ENCODE measurements around the gene MTCL1. TPM values are rescaled to one million over a fixed set of nuclear protein-coding genes. Genes with fewer than 3 reads are reported as not detected.

The MTCL1 gene
- total RNA-seq, 5 donors from 2014 or later (not counting 1 experiment from before 2014, with no cell fraction given): 0.40 to 0.98 (median 0.83) TPM

DNA sequence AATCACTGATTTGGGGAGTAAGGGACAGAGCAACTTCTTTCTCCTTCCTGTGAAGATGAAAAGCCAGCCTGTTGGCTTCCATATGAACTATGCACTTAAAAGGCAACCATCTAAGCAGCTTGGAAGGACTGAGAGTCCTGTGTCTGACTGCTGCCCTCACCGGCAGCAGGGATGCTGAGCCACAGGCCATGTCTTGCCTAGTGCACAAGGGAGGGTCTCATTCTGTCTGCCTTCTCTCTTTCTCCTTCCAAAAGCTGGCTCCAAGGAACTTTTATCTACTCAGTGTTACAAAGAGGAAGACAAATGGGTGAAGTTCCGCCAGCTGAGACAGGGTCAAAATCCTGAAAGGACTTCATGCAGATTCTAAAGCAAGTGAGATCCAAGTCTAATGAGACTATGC, 146.3 kb downstream of the MTCL1 start:
- CTCF ChIA-PET: no interaction called here
- Mint-ChIP-seq H3K4me3 (no peak overlapping the region), H3K9me3 (peaks cover 0 to 7% (median 0%) of the 10 kb centered on the region in 3 donors), H3K27me3 (peaks cover 18 to 21% of the 10 kb centered on the region in 2 donors), H3K27ac (no peak overlapping the region), H3K36me3 (no peaks in the 10 kb centered on the region), H3K4me1 (no peaks in the 10 kb centered on the region)
- POLR2A ChIA-PET: no interaction called here
- Histone ChIP-seq H3K4me3 (ENCODE audit: control insufficient read depth in 1 of 2, extremely low read depth in 1 of 2, low read length in 1 of 2) (no peak overlapping the region), H3K27ac (ENCODE audit: low read length) (no peak overlapping the region), H3K27me3 (replicated peaks in 1 of 2; ENCODE audit: control insufficient read depth in 2 of 2, extremely low read depth in 1 of 2, insufficient read depth in 2 of 2, low read length in 1 of 2) (peaks cover 0 to 6% of the 10 kb centered on the region in 2 experiments), H3K36me3 (ENCODE audit: control insufficient read depth in 2 of 2, extremely low read depth in 1 of 2, insufficient read depth in 1 of 2, low read length in 1 of 2) (no peaks in the 10 kb centered on the region), H3K9me3 (no peaks in the 10 kb centered on the region), H3K4me1 (ENCODE audit: control insufficient read depth in 1 of 2, extremely low read depth in 1 of 2, insufficient read depth in 2 of 2, low read length in 2 of 2) (no peaks in the 10 kb centered on the region)
- ATAC-seq (replicated peaks in 1 of 4) (no peak), DNase-seq (no peak)
- 100% methylated on average over 1 of the region's 2 CpGs for WGBS (ENCODE audit: insufficient coverage)

DNA sequence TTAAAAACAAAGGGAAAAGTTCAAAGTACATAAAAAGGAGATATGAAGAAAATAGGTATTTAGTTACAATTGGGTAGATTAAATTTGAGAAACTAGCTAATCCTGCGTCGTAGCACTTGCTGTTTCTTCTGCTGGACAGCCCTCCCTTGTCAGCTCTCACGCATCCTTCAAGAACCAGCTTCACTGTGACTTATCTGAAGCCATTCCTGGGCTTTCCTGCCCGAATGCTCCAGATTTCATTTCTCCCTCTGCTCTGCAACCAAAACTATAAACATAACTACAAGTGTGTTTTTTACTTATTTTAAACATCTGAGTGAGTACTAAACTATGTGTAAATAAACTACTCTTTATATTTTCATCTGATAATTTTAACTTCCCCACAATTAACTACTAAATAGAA, 149.2 kb downstream of the MTCL1 start:
- H3K9me3 ChIP-seq: no peaks in the 10 kb centered on the region
- Mint-ChIP-seq H3K9me3 (peaks cover 0 to 7% (median 0%) of the 10 kb centered on the region in 3 donors), H3K27ac (no peak overlapping the region), H3K4me1 (no peaks in the 10 kb centered on the region), H3K4me3 (no peak overlapping the region), H3K36me3 (no peaks in the 10 kb centered on the region), H3K27me3 (peaks cover 11 to 15% of the 10 kb centered on the region in 2 donors)
- ChIA-PET POLR2A (no interaction called here), CTCF (no interaction called here)
- 83% methylated on average over 2 of the region's 4 CpGs for WGBS (ENCODE audit: insufficient coverage)
- H3K4me1 ChIP-seq (ENCODE audit: control insufficient read depth in 1 of 2, extremely low read depth in 1 of 2, insufficient read depth in 2 of 2, low read length in 2 of 2): no peaks in the 10 kb centered on the region
- ATAC-seq (replicated peaks in 1 of 4) (no peak), DNase-seq (no peak)
- H3K27ac ChIP-seq (ENCODE audit: low read length): no peak overlapping the region
- H3K36me3 ChIP-seq (ENCODE audit: control insufficient read depth in 2 of 2, extremely low read depth in 1 of 2, insufficient read depth in 1 of 2, low read length in 1 of 2): no peaks in the 10 kb centered on the region
- H3K4me3 ChIP-seq (ENCODE audit: control insufficient read depth in 1 of 2, extremely low read depth in 1 of 2, low read length in 1 of 2): no peak overlapping the region
- peaks cover 0 to 6% of the 10 kb centered on the region in 2 experiments for H3K27me3 ChIP-seq (replicated peaks in 1 of 2; ENCODE audit: control insufficient read depth in 2 of 2, extremely low read depth in 1 of 2, insufficient read depth in 2 of 2, low read length in 1 of 2)

- ATAC-seq (replicated peaks in 1 of 4): no peak
Measured at GRCh38 chr18:8854962-8855361, 149.6 kb downstream of the MTCL1 start.

GRCh38 chr18:8856212-8856611, 150.9 kb downstream of the MTCL1 start:
- Histone ChIP-seq H3K27ac (ENCODE audit: low read length) (no peak overlapping the region), H3K9me3 (no peaks in the 10 kb centered on the region), H3K4me3 (ENCODE audit: control insufficient read depth in 1 of 2, extremely low read depth in 1 of 2, low read length in 1 of 2) (no peak overlapping the region), H3K36me3 (ENCODE audit: control insufficient read depth in 2 of 2, extremely low read depth in 1 of 2, insufficient read depth in 1 of 2, low read length in 1 of 2) (no peaks in the 10 kb centered on the region), H3K4me1 (ENCODE audit: control insufficient read depth in 1 of 2, extremely low read depth in 1 of 2, insufficient read depth in 2 of 2, low read length in 2 of 2) (no peaks in the 10 kb centered on the region), H3K27me3 (replicated peaks in 1 of 2; ENCODE audit: control insufficient read depth in 2 of 2, extremely low read depth in 1 of 2, insufficient read depth in 2 of 2, low read length in 1 of 2) (peaks cover 0 to 6% of the 10 kb centered on the region in 2 experiments)
- 71% methylated on average over 8 of the region's 8 CpGs for WGBS (ENCODE audit: insufficient coverage)
- Mint-ChIP-seq H3K4me3 (no peak overlapping the region), H3K9me3 (no peaks in the 10 kb centered on the region), H3K27ac (no peak overlapping the region), H3K4me1 (no peaks in the 10 kb centered on the region), H3K27me3 (peaks cover 11 to 15% of the 10 kb centered on the region in 2 donors), H3K36me3 (no peaks in the 10 kb centered on the region)
- ChIA-PET CTCF (interaction anchor here in 1 of 2 donors (0.5 kb wide), 1 partner anchor 242 kb away, joined by 3 read pairs; no protein-coding TSS in a partner anchor), POLR2A (no interaction called here)
- ATAC-seq (replicated peaks in 1 of 4) (no peak), DNase-seq (no peak)

More at GRCh38 chr18:8854962-8855361, 149.6 kb downstream of the MTCL1 start:
- ChIA-PET POLR2A (no interaction called here), CTCF (no interaction called here)
- WGBS (ENCODE audit: insufficient coverage): 60% methylated on average over 1 of the region's 2 CpGs
- no peaks in the 10 kb centered on the region for H3K9me3 ChIP-seq
- H3K4me1 ChIP-seq (ENCODE audit: control insufficient read depth in 1 of 2, extremely low read depth in 1 of 2, insufficient read depth in 2 of 2, low read length in 2 of 2): no peaks in the 10 kb centered on the region
- Mint-ChIP-seq H3K4me1 (no peaks in the 10 kb centered on the region), H3K27ac (no peak overlapping the region), H3K27me3 (peaks cover 11 to 15% of the 10 kb centered on the region in 2 donors), H3K36me3 (no peaks in the 10 kb centered on the region), H3K4me3 (no peak overlapping the region), H3K9me3 (peaks cover 0 to 6% (median 0%) of the 10 kb centered on the region in 3 donors)
- no peak for DNase-seq
- peaks cover 0 to 6% of the 10 kb centered on the region in 2 experiments for H3K27me3 ChIP-seq (replicated peaks in 1 of 2; ENCODE audit: control insufficient read depth in 2 of 2, extremely low read depth in 1 of 2, insufficient read depth in 2 of 2, low read length in 1 of 2)
- no peak overlapping the region for H3K4me3 ChIP-seq (ENCODE audit: control insufficient read depth in 1 of 2, extremely low read depth in 1 of 2, low read length in 1 of 2)
- H3K27ac ChIP-seq (ENCODE audit: low read length): no peak overlapping the region
- no peaks in the 10 kb centered on the region for H3K36me3 ChIP-seq (ENCODE audit: control insufficient read depth in 2 of 2, extremely low read depth in 1 of 2, insufficient read depth in 1 of 2, low read length in 1 of 2)

DNA sequence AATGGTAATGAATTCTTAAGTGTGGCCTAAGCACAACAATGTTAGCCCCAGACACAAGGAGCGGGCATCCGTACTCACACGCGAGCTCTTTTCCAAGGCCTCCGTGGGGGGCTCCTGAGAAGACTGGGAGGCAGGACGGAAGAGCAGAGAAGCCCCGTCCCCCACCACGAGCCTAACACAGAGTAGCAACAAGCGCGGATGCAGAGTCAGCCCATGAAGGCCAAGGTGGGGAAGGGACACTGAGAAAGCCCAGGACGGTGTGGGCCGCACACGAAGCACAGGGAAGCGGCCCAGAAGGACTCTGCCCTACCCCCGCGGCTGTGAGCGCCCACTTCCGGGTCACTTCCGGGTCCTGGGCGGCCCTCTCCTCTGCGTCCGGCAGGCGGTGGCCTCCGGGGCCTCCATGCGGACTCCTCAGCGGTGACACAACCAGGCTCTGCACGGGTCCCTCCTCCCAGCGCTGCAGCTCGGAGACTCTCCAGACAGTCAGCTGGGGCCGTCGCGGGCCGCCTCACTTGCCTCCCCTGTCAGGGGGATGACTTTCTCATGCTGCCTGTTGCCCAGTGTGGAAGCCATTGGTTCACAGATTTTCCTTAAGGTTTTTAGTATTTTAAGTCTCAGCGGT, 151.5 kb downstream of the MTCL1 start:
- 86% methylated on average over 26 of the region's 34 CpGs for WGBS (ENCODE audit: insufficient coverage)
- peaks cover 11 to 15% of the 10 kb centered on the region in 2 donors for H3K27me3 Mint-ChIP-seq

GRCh38 chr18:8857806-8858205, 152.4 kb downstream of the MTCL1 start:
- Mint-ChIP-seq H3K4me3 (no peak overlapping the region), H3K27me3 (peaks cover 11 to 15% of the 10 kb centered on the region in 2 donors), H3K36me3 (no peaks in the 10 kb centered on the region), H3K9me3 (no peaks in the 10 kb centered on the region), H3K4me1 (no peaks in the 10 kb centered on the region), H3K27ac (no peak overlapping the region)
- no peaks in the 10 kb centered on the region for H3K4me1 ChIP-seq (ENCODE audit: control insufficient read depth in 1 of 2, extremely low read depth in 1 of 2, insufficient read depth in 2 of 2, low read length in 2 of 2)
- no peaks in the 10 kb centered on the region for H3K36me3 ChIP-seq (ENCODE audit: control insufficient read depth in 2 of 2, extremely low read depth in 1 of 2, insufficient read depth in 1 of 2, low read length in 1 of 2)
- no peak for ATAC-seq (replicated peaks in 1 of 4)
- DNase-seq: no peak
- no CpG with 5 or more reads among the region's 4 CpGs for WGBS (ENCODE audit: insufficient coverage)
- H3K27me3 ChIP-seq (replicated peaks in 1 of 2; ENCODE audit: control insufficient read depth in 2 of 2, extremely low read depth in 1 of 2, insufficient read depth in 2 of 2, low read length in 1 of 2): peaks cover 0 to 6% of the 10 kb centered on the region in 2 experiments
- CTCF ChIA-PET: interaction anchor here (0.5 to 0.6 kb wide), 2 partner anchors 158 to 161 kb away, joined by 3 to 4 read pairs; no protein-coding TSS in a partner anchor
- no peak overlapping the region for H3K27ac ChIP-seq (ENCODE audit: low read length)
- POLR2A ChIA-PET: no interaction called here
- H3K4me3 ChIP-seq (ENCODE audit: control insufficient read depth in 1 of 2, extremely low read depth in 1 of 2, low read length in 1 of 2): no peak overlapping the region
- H3K9me3 ChIP-seq: no peaks in the 10 kb centered on the region

More for the DNA sequence above, 151.5 kb downstream of the MTCL1 start:
- H3K27ac ChIP-seq (ENCODE audit: low read length): no peak overlapping the region
- Mint-ChIP-seq H3K27ac (no peak overlapping the region), H3K36me3 (no peaks in the 10 kb centered on the region), H3K4me3 (no peak overlapping the region), H3K4me1 (no peaks in the 10 kb centered on the region), H3K9me3 (no peaks in the 10 kb centered on the region)
- H3K36me3 ChIP-seq (ENCODE audit: control insufficient read depth in 2 of 2, extremely low read depth in 1 of 2, insufficient read depth in 1 of 2, low read length in 1 of 2): no peaks in the 10 kb centered on the region
- DNase-seq (no peak), ATAC-seq (replicated peaks in 1 of 4) (no peak)
- ChIA-PET CTCF (interaction anchor here in 1 of 2 donors (0.5 kb wide), 1 partner anchor 242 kb away, joined by 3 read pairs; no protein-coding TSS in a partner anchor), POLR2A (no interaction called here)
- peaks cover 0 to 6% of the 10 kb centered on the region in 2 experiments for H3K27me3 ChIP-seq (replicated peaks in 1 of 2; ENCODE audit: control insufficient read depth in 2 of 2, extremely low read depth in 1 of 2, insufficient read depth in 2 of 2, low read length in 1 of 2)
- no peak overlapping the region for H3K4me3 ChIP-seq (ENCODE audit: control insufficient read depth in 1 of 2, extremely low read depth in 1 of 2, low read length in 1 of 2)
- H3K9me3 ChIP-seq: no peaks in the 10 kb centered on the region
- no peaks in the 10 kb centered on the region for H3K4me1 ChIP-seq (ENCODE audit: control insufficient read depth in 1 of 2, extremely low read depth in 1 of 2, insufficient read depth in 2 of 2, low read length in 2 of 2)

Data from T-cell (primary cell).